ENCODE data around the gene PRR3. TPM values are rescaled to one million over a fixed set of nuclear protein-coding genes. Genes with fewer than 3 reads are reported as not detected.

PRR3 gene
- total and polyA plus RNA-seq, 9 of the 15 experiments (the other 6 are each of a cell fraction or from before 2014, with no cell fraction given): 23.5 to 59.6 (median 28.8) TPM

- TF ChIP-seq ZBTB11 (CRISPR knock-in tag; IDR thresholded peaks at IDR 0.05) (no peak), SREBF1 (IDR thresholded peaks at IDR 0.05; ENCODE audit: borderline replicate concordance, low read depth, low read length) (no peak), MGA (IDR thresholded peaks at IDR 0.05) (no peak), MLX (CRISPR knock-in tag; conservative IDR thresholded peaks at IDR 0.05) (no peak), LARP7 (IDR thresholded peaks at IDR 0.05) (no peak), MAFK (IDR thresholded peaks at IDR 0.05; ENCODE audit: low read length) (0 out of 2 replicates have a peak, but pooled peaks have one; percentile 21), NR1H2 (CRISPR knock-in tag; IDR thresholded peaks at IDR 0.05) (no peak), RBM25 (IDR thresholded peaks at IDR 0.05; ENCODE audit: low read depth, low read length, severe bottlenecking) (no peak)
Observed at GRCh38 chr6:30544666-30545272, 12.3 kb upstream of the PRR3 start (continued).
